GM19193 (cell line): Measurements from ENCODE around the gene ARMH1.

ENCODE experiments used
- POLR2A ChIP-seq: IDR thresholded peaks from 4 replicates; pipeline ENCODE4 v1.6.1; 2011; ENCODE audit not compliant: insufficient read depth, insufficient read length; ENCODE audit errors: extremely low read depth

The ARMH1 gene

DNA sequence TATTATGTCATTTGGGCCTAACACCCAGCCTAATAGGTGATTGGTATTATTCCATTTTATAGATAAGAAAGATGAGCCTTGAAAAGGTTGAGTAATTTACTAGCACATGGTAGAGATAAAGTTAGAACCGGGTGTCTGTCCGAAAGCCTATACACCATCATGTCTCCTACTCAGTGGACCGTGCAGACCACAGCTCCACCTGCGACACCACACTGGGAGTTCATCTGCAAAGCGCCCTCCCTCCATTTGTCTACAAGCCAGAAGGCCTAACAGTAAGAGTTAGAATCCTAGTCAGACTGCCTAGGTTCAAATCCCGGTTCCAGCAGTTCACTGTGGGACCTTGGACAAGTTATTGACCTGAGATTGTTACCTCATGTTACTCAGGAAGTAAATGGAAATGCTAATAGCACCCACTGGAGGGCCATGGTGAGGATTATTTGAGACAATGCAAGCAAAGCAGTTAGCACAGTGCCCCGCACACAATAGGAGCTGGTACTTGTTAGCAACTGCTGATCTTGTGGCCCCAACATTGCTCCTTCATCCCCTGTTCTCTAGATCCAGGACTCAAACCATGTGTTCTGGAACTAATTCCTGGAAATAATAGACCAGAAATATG, 20.5 kb downstream of the ARMH1 start:
- no peak for TF ChIP-seq POLR2A

DNA sequence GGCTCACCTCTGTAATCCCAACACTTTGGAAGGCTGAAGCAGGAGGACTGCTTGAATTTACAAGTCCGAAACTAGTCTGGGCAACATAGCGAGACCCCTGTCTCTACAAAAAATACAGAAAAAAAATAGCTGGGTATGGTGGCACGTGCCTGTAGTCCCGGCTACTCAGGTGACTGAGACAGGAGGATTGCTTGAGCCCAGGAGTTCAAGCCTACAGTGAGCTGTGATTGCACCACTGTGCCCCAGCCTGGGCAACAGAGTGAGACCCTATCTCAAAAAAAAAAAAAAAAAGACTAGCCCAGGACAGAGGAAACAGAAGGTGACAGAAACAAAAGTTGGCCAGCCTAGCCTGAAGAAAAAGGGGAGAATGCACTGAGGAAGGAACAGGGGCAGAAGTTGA, 21.2 kb downstream of the ARMH1 start:
- TF ChIP-seq POLR2A: no peak

DNA sequence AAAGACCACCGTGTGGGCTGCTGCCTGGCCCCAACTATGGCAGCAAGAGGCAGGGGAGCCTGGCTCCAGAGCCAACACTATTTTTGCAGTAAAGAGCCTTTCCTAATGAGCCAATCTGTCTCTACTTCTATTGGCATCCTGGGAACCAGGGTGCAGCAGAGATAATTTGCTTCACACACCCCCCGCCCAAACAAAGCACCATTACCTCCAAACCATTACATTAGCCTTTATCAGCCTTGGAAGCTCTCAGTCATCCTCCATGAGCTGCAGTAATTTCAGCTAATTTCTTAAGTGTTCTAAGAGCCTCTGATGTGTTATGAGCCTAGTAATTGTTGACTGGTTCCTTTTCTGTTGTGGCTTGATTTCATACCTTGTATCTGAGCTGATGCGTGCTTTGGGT, 21.6 kb downstream of the ARMH1 start:
- TF ChIP-seq POLR2A: no peak

DNA sequence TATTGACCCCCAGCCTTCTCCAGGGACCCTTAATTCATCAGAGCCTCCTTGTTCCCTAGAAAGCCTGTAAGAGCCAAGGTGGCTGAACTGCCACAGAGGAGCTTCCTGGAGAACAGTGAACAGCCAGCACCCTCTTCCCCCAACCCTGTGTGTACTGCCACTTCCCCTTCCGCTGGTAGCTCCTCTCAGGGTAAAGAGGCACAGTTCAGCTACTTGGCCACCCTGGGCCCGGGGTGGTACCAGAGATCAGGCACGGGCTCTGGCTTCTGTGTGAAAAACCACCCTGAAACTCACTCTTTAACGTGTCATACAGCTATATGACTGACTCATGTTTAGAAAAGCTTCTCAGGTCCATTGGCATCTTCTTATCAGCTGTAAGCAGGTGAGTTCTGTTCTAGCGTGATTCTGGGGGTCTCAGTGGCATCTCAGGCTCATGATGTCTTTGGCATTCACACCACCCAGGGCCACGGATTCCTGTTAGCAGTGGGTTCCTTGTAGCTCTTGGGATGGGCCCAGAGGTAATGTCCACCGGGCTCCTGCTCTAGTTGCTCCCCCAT, 22.4 kb downstream of the ARMH1 start:
- peak; percentile 29 for TF ChIP-seq POLR2A

DNA sequence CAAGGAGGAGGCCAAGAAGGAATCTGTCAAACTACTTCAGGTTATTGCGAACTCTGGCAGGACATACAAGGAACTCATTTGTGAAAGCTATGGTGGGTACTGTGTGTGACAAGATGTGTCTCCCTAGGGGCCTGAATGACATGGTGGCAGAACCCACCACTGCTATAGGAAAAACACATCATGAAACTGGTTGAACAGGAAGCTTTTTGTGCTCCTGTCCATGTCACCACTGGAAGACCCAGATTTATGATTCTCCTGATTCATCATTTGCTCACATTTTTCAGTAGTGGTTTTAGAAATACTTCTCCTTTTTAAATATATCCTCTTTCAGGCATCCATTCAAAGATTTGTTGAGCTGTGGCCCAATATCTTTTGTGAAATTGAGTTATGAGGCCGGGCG, 23.6 kb downstream of the ARMH1 start:
- no peak for TF ChIP-seq POLR2A

DNA sequence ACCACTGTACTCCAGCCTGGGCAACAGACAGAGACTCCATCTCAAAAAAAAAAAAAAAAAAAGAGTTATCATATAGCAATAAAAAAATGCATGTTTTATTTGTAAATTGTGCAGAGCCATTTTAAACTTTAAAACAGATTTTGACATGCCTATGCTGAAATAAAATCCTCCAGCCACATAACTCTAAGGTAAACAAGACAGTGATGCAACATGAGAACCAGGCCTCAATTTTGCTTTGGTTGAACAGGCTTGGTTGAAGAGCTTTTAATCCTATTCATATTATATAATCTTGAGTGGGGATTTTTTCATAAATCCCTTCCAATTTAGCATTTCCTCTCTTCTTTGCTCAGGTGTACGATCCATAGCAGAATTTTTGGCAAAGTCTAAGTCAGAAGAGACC, 26.1 kb downstream of the ARMH1 start:
- no peak for TF ChIP-seq POLR2A

DNA sequence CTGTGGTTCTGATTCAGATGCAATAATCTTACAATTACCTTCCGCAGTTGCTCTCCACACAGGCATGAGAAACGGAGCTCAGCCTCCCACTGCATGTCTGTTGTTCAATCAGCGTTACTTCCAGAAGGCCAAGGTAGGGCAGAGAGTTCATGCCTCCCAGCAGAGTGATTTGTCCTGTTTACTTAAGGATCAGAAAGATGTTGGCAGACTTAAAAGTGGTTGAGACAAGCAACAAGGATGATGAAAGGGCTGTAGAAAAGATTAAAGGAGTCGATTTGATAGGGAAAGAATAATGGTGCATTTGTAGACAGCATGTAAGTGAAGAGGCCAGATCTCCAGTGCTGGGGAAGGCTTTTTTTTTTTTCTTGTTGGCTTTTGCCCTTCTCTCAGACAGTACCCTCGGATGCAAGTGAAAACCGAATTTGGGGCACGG, 26.6 kb downstream of the ARMH1 start:
- TF ChIP-seq POLR2A: no peak

DNA sequence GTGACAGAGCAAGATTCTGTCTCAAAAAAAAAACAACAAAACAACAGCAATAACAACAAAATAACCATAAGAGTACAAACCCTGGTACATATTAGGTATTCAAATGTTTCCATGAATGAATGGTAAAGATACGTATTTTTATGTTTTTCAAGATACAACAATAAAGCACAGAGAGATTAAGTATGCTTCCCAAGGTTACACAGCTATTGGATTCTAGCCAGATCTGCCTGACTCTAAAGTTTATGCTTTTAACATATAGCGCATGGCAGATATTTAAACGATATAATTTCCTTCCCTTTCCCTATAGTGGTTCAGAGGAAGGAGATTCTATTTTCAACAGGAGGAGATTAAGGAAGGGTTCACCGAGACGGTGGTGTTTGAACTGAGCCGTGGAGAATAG, 31.0 kb downstream of the ARMH1 start:
- TF ChIP-seq POLR2A: no peak

DNA sequence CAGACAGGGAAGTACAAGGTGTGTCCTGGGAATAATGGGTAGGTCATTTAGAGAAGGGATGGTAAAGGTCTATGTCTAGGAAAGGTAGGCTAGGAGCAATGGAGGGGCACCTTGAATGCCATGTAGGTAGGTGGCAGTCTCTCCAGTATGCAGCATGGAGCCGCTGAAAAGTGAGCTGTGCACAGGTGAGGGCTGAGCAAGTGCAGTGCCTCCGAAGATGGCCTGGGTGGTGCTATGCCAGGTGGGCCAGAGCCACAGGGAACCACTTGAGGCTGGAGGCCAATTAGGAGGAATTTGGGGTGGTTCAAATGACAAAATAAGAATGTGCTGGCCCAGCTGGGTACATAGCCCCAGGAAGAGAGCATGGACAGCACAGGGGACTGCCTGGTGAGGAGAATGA, 31.4 kb downstream of the ARMH1 start:
- no peak for TF ChIP-seq POLR2A

DNA sequence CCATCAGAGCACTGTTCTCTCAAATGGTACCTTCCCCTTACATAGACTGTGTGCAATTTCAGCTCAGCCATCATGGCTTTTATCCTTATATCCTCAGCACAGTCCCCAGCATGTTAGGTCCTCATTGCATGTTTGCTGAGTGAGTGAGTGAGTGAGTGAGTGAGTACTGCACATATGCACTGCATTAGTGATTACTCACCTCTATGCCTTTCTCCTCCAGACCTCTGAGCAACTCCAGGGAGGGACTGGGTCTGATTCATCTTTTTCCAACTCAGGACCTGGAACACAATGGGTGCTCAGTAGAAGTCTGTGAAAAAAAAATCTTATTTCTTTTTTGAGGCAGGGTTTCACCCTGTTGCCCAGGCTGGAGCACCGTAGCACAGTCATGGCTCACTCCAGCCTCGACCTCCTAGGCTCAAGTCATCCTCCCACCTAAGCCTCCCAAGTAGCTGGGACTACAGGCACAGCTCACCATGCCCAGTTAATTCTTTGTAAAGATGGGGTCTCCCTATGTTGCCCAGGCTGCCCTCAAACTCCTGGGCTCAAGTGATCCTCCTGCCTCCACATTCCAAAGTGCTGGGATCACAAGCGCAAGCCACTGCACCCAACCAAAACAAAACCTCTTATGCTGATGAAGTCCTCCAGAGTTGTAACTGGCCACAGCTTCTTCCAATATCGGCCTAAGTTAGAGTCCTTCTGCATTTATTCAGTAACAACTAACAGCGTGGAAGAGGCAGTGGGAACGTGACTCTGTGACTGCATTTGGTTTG, 32.8 kb downstream of the ARMH1 start:
- TF ChIP-seq POLR2A: no peak

DNA sequence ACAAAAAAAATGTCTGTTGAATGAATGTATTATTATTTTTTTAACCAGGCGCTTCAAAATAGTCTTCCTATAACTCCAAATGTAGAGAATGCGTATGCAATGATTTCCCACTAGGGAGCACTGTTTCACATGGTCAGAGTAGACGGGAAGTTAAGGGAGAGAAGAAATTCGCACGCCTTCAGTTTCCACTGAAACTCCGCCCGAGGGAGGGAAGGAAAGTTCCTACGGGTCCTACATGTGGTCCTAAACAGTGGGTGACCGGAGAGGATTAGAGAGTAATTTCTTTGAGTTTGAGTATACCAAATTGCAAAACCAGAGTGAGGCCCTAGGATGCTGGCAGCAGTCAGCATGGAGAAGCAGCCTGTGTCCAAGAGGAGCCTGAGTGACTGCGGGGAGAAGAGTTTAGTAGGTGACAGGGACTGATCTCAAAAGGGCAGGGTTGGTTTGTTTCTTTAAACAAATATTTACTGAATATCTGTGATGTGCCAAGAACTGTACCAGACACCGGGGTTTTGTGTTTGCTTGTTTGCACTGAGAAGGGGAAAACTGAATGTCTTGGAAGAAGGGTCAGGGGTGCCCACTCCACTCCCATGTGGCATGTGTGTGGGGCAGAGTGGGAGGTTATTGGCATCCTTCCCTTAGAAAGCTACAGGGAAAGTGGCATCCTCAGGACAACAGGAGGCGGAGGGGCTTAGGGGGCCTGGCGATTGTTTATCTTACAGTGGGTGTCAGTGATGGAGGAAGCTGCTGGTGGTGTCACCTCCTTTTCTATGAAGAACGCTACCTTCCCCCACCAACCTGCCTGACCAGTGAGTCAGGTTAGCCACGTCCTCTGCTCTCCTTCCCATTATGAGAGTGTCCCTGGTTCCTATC, 33.7 kb downstream of the ARMH1 start:
- no peak for TF ChIP-seq POLR2A

DNA sequence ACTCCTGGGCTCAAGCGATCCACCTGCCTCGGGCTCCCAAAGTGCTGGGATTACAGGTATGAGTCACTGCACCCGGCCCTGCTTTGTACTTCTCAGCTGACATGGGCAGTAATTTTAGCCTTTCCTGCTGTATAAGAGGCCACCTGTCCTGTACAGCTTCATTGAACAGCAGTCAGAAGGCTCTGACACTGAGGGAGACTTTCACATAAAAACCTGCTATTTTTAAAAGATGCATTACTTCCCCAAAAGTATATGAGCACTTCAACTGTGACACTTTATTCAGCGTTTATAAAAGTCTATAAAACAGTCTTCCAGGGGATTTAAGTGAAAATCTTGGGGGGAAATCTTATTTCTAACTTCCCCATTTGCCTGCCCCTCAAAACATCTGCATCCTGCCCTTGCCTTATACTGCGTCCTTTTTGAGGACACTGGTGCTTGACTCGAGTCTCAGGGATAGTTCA, 38.8 kb downstream of the ARMH1 start:
- TF ChIP-seq POLR2A: no peak

DNA sequence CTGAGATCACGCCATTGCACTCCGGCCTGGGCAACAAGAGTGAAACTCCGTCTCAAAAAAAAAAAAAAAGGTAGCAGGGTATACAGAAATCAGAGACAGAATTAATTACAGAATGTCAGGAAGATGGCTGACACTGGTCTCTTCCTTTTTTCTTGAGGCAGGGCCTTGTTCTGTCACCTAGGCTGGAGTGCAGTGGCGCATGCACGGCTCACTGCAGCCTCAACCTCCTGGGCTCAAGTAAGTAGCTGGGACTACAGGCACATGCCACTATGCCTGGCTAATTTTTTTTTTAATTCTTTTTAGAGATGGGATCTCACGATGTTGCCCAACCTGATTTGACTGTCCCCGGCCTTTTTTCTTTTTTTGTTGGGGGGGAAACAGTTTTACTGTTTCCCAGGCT, 40.0 kb downstream of the ARMH1 start:
- no peak for TF ChIP-seq POLR2A

DNA sequence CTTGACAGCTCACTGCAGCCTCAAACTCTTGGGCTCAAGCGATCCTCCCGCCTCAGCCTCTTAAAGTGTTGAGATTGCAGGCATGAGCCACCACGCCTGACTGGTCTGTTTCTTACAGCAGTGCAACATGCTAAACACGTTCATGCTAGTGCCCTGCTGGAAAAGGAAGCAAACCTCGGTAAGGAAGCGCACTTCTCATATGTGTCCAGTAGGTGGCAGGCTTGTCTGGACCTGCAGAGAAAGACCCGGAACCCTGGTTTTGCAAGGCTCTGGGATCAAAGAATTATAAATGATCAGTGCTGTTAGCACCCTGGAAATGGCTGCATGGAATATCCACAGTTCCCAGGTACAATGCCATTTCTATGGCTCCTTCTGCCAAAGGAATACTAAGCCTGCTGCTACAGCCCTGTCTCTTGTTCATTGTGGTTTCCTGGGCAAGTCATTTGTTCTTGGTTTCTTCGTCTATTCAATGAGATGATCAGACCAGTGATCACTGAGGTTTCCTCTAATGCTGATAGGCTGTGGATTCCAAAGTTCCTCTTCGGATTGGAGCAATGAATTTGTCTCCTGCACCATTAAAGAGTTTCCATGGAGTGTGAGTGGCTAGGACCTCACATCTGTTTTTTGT, 40.5 kb downstream of the ARMH1 start:
- no peak for TF ChIP-seq POLR2A

DNA sequence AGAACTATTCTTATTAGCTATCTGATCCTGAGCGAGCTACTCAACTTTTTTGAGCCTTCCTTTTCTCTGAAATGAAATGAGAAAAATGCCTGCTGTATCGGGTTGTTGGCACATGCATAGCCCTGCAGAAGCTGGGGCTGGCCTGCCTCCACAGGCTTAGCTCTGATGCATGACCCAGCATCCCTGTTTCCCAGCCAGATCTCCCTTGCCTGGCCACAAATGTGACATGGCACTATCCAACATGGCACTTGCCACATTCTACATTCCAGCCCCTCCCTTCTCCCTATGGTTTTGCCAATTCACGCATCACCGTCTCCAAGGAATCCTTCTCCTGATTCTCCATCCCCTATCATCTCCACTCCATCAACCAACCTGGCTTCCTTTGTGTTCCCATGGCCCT, 42.6 kb downstream of the ARMH1 start:
- no peak for TF ChIP-seq POLR2A
